Kidney epithelial cell (primary cell): Measurements from ENCODE around the gene MYL3. TPM values are rescaled to one million over a fixed set of nuclear protein-coding genes. Genes with fewer than 3 reads are reported as not detected.

Experiments used
- DNase-seq: peaks from one replicate; pipeline ENCODE4 v3.0.0-alpha.2; 2010; ENCODE audit warnings: low read depth
- H3K27me3 ChIP-seq: 2 replicates; pipeline ENCODE4 v1.6.0; 2011; ENCODE audit warnings: low read length; ENCODE audit not compliant: control insufficient read depth, insufficient read depth
- H3K36me3 ChIP-seq: 2 replicates; pipeline ENCODE4 v1.5.1; 2011; ENCODE audit warnings: low read length; ENCODE audit not compliant: control insufficient read depth, insufficient read depth
- H3K4me3 ChIP-seq: 2 replicates; pipeline ENCODE4 v1.5.1; 2011; ENCODE audit warnings: low read depth, mild to moderate bottlenecking, control low read depth, low read length
- total RNA-seq: library from RNA; depleted of rRNA; stranded (reverse); fragments of >200 nt; gene quantifications from 2 replicates; pipeline ENCODE4 v1.2.3, GENCODE V29; 2015
- TF ChIP-seq, protein P1 (sequence below): IDR thresholded peaks from 2 replicates; pipeline ENCODE4 v1.5.1; 2011; ENCODE audit warnings: mild to moderate bottlenecking, moderate library complexity, low read length, control low read depth, inconsistent platforms; ENCODE audit not compliant: insufficient read depth, poor library complexity, severe bottlenecking

Gene MYL3
- total RNA-seq, 1 donor from 2014 or later = 0.54 TPM

GRCh38 chr3:46871222-46871621 is 8.0 kb upstream of the MYL3 start:
- DNase-seq = no peak
- H3K36me3 ChIP-seq = no peaks in the 10 kb centered on the region
- no peak overlapping the region for H3K4me3 ChIP-seq
- TF ChIP-seq, protein P1, sequence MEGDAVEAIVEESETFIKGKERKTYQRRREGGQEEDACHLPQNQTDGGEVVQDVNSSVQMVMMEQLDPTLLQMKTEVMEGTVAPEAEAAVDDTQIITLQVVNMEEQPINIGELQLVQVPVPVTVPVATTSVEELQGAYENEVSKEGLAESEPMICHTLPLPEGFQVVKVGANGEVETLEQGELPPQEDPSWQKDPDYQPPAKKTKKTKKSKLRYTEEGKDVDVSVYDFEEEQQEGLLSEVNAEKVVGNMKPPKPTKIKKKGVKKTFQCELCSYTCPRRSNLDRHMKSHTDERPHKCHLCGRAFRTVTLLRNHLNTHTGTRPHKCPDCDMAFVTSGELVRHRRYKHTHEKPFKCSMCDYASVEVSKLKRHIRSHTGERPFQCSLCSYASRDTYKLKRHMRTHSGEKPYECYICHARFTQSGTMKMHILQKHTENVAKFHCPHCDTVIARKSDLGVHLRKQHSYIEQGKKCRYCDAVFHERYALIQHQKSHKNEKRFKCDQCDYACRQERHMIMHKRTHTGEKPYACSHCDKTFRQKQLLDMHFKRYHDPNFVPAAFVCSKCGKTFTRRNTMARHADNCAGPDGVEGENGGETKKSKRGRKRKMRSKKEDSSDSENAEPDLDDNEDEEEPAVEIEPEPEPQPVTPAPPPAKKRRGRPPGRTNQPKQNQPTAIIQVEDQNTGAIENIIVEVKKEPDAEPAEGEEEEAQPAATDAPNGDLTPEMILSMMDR = no peak
- H3K27me3 ChIP-seq = no peaks in the 10 kb centered on the region

GRCh38 chr3:46870651-46871050 is 7.4 kb upstream of the MYL3 start:
- DNase-seq = no peak
- no peaks in the 10 kb centered on the region for H3K36me3 ChIP-seq
- TF ChIP-seq, protein P1 = no peak
- H3K27me3 ChIP-seq = no peaks in the 10 kb centered on the region
- no peak overlapping the region for H3K4me3 ChIP-seq

GRCh38 chr3:46869440-46869839 is 6.2 kb upstream of the MYL3 start:
- Histone ChIP-seq H3K36me3 (no peaks in the 10 kb centered on the region), H3K4me3 (no peak overlapping the region), H3K27me3 (no peaks in the 10 kb centered on the region)
- no peak for DNase-seq
- TF ChIP-seq, protein P1 = no peak

GRCh38 chr3:46868948-46869347 is 5.7 kb upstream of the MYL3 start:
- H3K27me3 ChIP-seq = no peaks in the 10 kb centered on the region

DNA sequence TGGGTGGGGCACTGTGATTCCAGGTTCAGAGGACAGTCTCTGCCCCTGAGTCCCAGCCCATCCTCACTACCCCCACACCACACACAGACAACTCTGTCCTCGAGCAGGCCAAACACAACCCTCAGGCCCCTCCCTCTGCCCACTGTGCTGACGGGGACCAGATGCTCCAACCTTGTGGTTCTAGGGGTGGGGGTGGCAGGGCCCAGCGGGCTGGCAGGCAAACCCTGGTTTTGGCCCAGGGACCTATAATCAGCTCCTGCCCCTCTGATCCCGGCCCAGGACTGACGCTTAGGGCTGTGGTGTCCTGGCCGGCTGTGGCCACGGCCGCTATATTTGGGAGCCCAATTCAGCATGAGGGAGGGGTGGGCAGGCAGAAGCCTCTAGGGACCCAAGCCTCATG is 5.0 kb upstream of the MYL3 start:
- TF ChIP-seq, protein P1 = no peak
- Histone ChIP-seq H3K4me3 (no peak overlapping the region), H3K36me3 (no peaks in the 10 kb centered on the region), H3K27me3 (no peaks in the 10 kb centered on the region)
- DNase-seq = no peak

More at GRCh38 chr3:46868948-46869347, 5.7 kb upstream of the MYL3 start:
- DNase-seq = no peak
- no peak overlapping the region for H3K4me3 ChIP-seq
- TF ChIP-seq, protein P1 = no peak
- no peaks in the 10 kb centered on the region for H3K36me3 ChIP-seq

GRCh38 chr3:46867550-46867898 is 4.3 kb upstream of the MYL3 start:
- TF ChIP-seq, protein P1 = no peak
- Histone ChIP-seq H3K4me3 (no peak overlapping the region), H3K36me3 (no peaks in the 10 kb centered on the region), H3K27me3 (no peaks in the 10 kb centered on the region)
- no peak for DNase-seq
